Body of pancreas (tissue), 4 donors: Measurements from ENCODE around the gene TGFB1. TPM values are rescaled to one million over a fixed set of nuclear protein-coding genes. Genes with fewer than 3 reads are reported as not detected.

Source experiments
- ATAC-seq: fragments of 150-250 bp; one replicate; pipeline ENCODE4 v1.9.1; 2016
- DNase-seq, 4 donors: peaks; one replicate each; pipeline ENCODE4 v3.0.0-alpha.2; 2019
- H3K27ac ChIP-seq, 4 donors: fragments of 200-600 bp; sonication (generic); 1 replicate in 3 of 4; 2 replicates in 1 of 4; pipeline versions ENCODE4 v1.5.1 to v1.6.1; 2016 to 2019; ENCODE audit warnings: mild to moderate bottlenecking in 1 of 4, mixed read lengths in 1 of 4, moderate library complexity in 1 of 4
- H3K27me3 ChIP-seq, 2 donors: fragments of 200-600 bp; sonication (generic); one replicate each; pipeline ENCODE4 v1.6.0; 2016; ENCODE audit warnings: mild to moderate bottlenecking in 1 of 2
- H3K36me3 ChIP-seq, 2 donors: fragments of 200-600 bp; sonication (generic); replicated peaks in 1 of 2; 2 replicates each; pipeline ENCODE4 v1.5.1; 2016; ENCODE audit warnings: low read depth in 2 of 2; ENCODE audit not compliant: insufficient read depth in 1 of 2
- H3K4me1 ChIP-seq: fragments of 200-600 bp; sonication (generic); one replicate; pipeline ENCODE4 v1.6.0; 2016
- H3K4me3 ChIP-seq, 2 donors: fragments of 200-600 bp; sonication (generic); 1 replicate in 1 of 2; 2 replicates in 1 of 2; pipeline ENCODE4 v1.5.1; 2016 to 2019
- H3K9me3 ChIP-seq, 3 donors: fragments of 200-600 bp; sonication (generic); 1 replicate in 2 of 3; 2 replicates in 1 of 3; pipeline ENCODE4 v1.5.1; 2016
- POLR2A ChIP-seq, 3 donors: fragments of 450-650 bp; IDR thresholded peaks; one replicate each; pipeline ENCODE4 v1.6.1; 2016; ENCODE audit warnings: antibody characterized with exemption in 3 of 3, mild to moderate bottlenecking in 2 of 3
- WGBS, 2 donors: methylation state at CpG; one replicate each; pipeline ENCODE4 v1.1.5; 2017; 5-methylcytosine and 5-hydroxymethylcytosine counted together
- intact Hi-C: fragments of 100-400 bp; cut with DNase I; formaldehyde crosslinking; loops from one replicate; pipeline ENCODE4 v1.15.1; 2023
- total RNA-seq, 2 donors: library from RNA; depleted of rRNA; stranded (reverse); fragments of >200 nt; gene quantifications; one replicate each; pipeline ENCODE4 v1.1.0, GENCODE V29; 2016
- TF ChIP-seq, protein P1 (sequence below), 7 experiments: fragments of 450-650 bp in 4 of 7; fragments of 200-600 bp in 3 of 7; sonication (generic) in 3 of 7; IDR thresholded peaks; one replicate each; pipeline ENCODE4 v1.5.1; 2016 to 2019; ENCODE audit warnings: antibody characterized with exemption in 7 of 7

TGFB1 gene
- total RNA-seq, 2 donors from 2014 or later = 7.8 to 17.1 TPM

DNA sequence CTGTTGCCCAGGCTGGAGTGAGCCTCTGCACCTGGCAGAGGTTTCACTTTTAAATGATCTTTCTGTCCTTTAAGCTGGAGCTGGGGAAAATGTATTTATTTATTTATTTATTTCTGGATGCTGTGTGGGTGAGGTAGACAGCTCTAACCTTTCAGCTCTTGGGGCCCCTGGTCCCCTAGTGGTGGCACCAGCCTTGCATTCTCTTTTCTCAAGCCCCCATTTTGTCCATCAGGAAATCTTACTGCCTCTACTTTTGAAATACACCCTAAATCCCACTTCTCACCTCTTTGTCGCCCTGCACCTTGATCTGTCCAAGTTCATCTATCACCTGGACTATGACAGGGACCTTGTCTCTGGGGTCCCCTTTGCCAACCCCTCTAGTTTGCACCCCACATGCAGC lies 12.4 kb upstream of the TGFB1 start:
- H3K36me3 ChIP-seq = no peaks in the 10 kb centered on the region
- DNase-seq = no peak
- no peaks in the 10 kb centered on the region for H3K27me3 ChIP-seq
- H3K4me1 ChIP-seq = peaks cover 47% of the 10 kb centered on the region
- no peak for ATAC-seq
- WGBS, 2 donors = 100% methylated on average over 1 of the region's 1 CpG
- H3K4me3 ChIP-seq = no peak overlapping the region
- no peak for TF ChIP-seq POLR2A (IDR thresholded peaks at IDR 0.05)
- H3K27ac ChIP-seq = no peak overlapping the region
- no peaks in the 10 kb centered on the region for H3K9me3 ChIP-seq
- intact Hi-C loops = no loop called here

DNA sequence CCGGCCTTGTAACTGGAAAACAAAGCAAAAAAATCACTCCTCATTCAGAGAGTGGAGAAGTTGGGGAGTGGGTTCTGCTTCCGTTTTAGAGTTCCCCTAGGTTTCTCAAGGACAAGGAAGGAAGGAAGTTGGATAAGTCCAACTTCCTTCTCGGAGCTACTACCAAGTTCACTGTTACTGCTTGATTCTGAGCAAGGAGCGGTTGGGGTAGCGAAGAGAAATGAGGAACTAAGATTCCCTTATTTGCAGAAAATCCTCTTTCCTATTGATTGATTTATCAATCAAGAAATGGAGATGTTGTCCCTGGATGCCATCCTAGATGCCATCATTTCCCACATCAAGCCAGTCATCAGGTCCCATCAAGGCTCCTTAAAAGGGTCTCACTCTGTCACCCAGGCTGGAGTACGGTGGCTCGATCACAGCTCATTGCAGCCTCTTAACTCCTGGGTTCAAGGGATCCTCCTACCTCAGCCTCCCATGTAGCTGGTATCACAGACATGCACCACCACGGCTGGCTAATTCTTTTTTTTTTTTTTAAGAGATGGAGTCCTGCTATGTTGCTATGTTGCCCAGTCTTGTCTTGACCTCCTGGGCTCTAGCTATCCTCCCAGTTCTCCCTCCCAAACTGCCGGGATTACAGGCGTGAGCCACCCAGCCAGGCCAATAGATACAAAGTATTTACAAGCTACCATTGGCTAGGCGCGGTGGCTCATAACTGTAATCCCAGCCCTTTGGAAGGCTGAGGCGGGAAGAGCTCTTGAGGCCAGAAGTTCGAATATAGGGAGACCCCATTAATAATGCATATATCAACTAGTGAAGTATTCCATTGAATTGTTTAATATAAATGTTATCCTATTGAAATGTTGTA lies 11.0 kb upstream of the TGFB1 start:
- H3K27ac ChIP-seq = peak overlapping the region; percentile 88 to 95 (median 95)
- no peaks in the 10 kb centered on the region for H3K27me3 ChIP-seq
- intact Hi-C loops = no loop called here
- DNase-seq = peak in 1 of 4 donors; percentile 16
- H3K9me3 ChIP-seq = no peaks in the 10 kb centered on the region
- no peak for ATAC-seq
- WGBS, 2 donors = 70% methylated on average over 11 to 14 of the region's 14 CpGs
- TF ChIP-seq, protein P1, sequence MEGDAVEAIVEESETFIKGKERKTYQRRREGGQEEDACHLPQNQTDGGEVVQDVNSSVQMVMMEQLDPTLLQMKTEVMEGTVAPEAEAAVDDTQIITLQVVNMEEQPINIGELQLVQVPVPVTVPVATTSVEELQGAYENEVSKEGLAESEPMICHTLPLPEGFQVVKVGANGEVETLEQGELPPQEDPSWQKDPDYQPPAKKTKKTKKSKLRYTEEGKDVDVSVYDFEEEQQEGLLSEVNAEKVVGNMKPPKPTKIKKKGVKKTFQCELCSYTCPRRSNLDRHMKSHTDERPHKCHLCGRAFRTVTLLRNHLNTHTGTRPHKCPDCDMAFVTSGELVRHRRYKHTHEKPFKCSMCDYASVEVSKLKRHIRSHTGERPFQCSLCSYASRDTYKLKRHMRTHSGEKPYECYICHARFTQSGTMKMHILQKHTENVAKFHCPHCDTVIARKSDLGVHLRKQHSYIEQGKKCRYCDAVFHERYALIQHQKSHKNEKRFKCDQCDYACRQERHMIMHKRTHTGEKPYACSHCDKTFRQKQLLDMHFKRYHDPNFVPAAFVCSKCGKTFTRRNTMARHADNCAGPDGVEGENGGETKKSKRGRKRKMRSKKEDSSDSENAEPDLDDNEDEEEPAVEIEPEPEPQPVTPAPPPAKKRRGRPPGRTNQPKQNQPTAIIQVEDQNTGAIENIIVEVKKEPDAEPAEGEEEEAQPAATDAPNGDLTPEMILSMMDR (IDR thresholded peaks at IDR 0.05) = no peak
- no peak for TF ChIP-seq POLR2A (IDR thresholded peaks at IDR 0.05)
- peaks cover 47% of the 10 kb centered on the region for H3K4me1 ChIP-seq
- no peaks in the 10 kb centered on the region for H3K36me3 ChIP-seq
- peak overlapping the region; percentile 32 to 47 for H3K4me3 ChIP-seq

DNA sequence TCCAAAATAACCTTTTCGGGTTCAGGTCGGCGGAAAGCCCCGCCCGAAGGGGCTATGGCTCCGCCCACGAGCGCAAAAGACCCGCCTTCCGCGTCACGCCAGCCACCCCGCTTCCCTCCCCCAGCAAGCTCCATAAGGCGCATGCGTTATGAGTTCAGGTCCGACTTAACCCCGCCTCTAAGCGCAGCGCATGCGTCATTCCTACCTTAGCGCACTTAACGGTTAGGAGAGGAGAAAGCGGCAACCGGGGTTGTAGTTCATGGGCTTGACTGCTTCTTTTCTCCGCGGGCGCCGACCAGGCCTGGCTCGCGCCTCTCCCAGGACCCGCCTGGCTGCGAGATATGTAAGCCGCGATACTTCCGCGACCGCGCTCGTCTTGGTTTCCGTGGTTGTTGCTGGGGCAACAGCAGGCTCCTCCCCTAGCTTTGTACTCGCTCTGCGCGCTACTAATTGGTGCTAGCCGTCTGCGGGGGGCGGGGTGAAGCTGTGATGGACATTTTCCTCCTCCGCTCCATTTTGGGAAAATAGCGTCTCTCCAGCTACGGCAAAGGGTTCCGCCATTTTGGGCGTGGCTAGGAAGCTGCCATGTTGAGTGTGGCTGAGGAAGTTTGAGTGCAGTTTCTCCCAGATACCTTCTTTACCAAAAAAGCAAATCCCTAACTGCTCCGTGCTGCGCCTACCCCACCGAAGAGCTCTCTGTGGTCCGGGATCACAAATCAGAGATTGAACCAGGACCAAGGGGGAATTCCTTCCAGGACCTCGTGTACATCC lies 10.2 kb upstream of the TGFB1 start, which contains the start of gene B9D2:
Gene B9D2, minus strand, starts transcription at position 397 of the 771 bp plus-strand sequence. CDS start 630 bp downstream, outside the sequence.
- Histone ChIP-seq H3K27ac (peak within 1 kb of the TSS; percentile 88 to 95 (median 95)), H3K4me1 (peaks cover 47% of the 10 kb centered on the region), H3K9me3 (no peaks in the 10 kb centered on the region), H3K36me3 (no peaks in the 10 kb centered on the region), H3K27me3 (no peaks in the 10 kb centered on the region), H3K4me3 (peak within 1 kb of the TSS; percentile 32 to 47)
- ATAC-seq (peak; percentile 93), DNase-seq (peak; percentile 99)
- WGBS, 2 donors = 0% methylated on average over 7 to 56 of the region's 56 CpGs
- TF ChIP-seq POLR2A (IDR thresholded peaks at IDR 0.05) = peak in 2 of 3 donors; percentile 82 to 90
- TF ChIP-seq, protein P1 (IDR thresholded peaks at IDR 0.05) = peak in 2 of 7 experiments; percentile 0 to 21
- intact Hi-C loops = no loop called here

DNA sequence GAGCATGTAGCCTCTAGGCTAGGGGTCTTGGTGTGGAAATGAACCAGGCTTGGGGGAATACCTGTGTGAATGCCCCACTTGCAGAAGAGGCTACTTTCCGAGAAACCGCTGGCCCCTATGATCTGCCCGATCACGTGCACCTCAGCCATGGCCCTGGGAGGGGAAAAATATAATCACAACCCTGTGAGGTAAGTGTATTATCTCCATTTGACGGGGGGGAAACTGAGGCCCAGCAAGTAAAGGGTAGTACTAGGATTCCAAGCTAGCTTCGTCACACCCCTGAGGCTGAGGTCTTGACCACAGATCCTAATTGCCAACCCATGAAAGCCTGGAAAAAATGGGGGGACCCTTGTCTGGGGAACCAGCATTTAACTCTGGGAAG lies 9.6 kb upstream of the TGFB1 start:
- H3K4me1 ChIP-seq = peaks cover 41% of the 10 kb centered on the region
- H3K27me3 ChIP-seq = no peaks in the 10 kb centered on the region
- peak overlapping the region; percentile 88 to 95 (median 95) for H3K27ac ChIP-seq
- H3K4me3 ChIP-seq = no peak overlapping the region
- ATAC-seq (no peak), DNase-seq (no peak)
- no peaks in the 10 kb centered on the region for H3K36me3 ChIP-seq
- no peak for TF ChIP-seq POLR2A (IDR thresholded peaks at IDR 0.05)
- 43% methylated on average over 5 to 6 of the region's 6 CpGs for WGBS, 2 donors
- H3K9me3 ChIP-seq = no peaks in the 10 kb centered on the region
- intact Hi-C loops = no loop called here

DNA sequence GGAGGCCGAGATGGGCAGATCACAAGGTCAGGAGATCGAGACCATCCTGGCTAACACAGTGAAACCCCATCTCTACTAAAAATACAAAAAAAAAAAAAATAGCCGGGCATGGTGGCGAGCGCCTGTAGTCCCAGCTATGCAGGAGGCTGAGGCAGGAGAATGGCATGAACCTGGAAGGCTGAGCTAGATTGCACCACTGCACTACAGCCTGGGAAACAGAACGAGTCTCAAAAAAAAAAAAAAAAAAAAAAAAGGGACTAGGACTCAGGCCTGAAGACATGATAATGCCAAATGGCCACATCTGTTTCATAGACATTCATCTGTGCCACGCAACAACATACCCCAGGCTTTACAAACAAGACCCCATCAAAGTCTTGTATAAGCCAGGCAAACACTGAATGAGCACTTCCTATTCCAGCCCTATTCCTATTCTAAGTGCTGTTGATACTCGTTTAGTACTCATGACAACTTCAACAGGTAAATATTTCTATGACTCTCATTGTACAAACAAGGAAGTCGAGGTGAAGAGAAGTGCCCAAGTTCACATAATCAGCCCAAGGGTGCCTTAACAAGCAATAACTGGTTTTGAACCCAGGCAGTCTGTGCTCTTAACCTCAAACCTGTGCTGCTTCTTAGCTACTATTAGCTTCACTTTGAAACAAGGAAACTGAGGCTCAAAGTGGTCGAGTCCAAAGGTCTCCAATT lies 8.6 kb upstream of the TGFB1 start:
- no peaks in the 10 kb centered on the region for H3K27me3 ChIP-seq
- no peak overlapping the region for H3K4me3 ChIP-seq
- intact Hi-C loops = no loop called here
- no peaks in the 10 kb centered on the region for H3K9me3 ChIP-seq
- DNase-seq = peak in 1 of 4 donors; percentile 22
- peaks cover 30% of the 10 kb centered on the region for H3K4me1 ChIP-seq
- H3K36me3 ChIP-seq = no peaks in the 10 kb centered on the region
- H3K27ac ChIP-seq = peak overlapping the region in 2 of 4 donors; percentile 41 to 65
- TF ChIP-seq, protein P1 (IDR thresholded peaks at IDR 0.05) = no peak
- no peak for TF ChIP-seq POLR2A (IDR thresholded peaks at IDR 0.05)
- 64 to 75% methylated on average over 7 to 10 of the region's 10 CpGs for WGBS, 2 donors
- no peak for ATAC-seq
